ENCODE measurements around the gene DISC1. TPM values are rescaled to one million over a fixed set of nuclear protein-coding genes. Genes with fewer than 3 reads are reported as not detected.
A peak's percentile ranks its signal among the peaks of the same experiment; 100 is the strongest.

Gene DISC1
- total RNA-seq, 1 donor from 2014 or later = 9.5 TPM

DNA sequence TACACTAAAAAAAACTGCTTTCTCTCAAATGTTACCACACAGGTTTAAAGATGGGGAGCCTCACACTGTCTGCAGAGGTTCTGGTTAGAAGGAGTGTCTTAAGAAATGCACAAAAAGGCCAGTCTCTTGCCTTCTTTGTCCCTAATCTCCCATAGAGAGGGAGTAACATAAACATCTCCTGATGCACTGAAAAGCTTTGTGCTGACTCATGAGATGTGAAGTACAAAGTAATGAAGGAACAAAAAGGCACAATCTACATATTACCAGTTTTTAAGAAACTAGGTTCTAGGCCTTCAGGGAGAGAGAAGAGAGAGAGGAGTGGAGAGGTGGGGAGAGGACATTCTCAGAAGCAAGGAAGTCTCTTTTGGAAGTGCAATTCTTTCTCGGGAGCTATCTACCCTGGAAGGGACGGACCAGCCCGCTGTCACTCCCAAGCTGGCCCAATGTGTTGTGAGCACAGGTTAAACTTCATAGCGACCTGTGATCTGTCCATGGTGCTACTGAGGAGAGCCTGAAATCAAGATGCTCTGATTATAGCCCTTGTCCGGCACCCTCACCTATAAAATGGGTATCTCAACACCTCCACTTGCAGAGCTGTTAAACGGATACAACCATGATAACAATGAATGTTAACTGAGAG is 458.1 kb downstream of the DISC1 start:
- intact Hi-C loops (cut with DNase I) = no loop called here
- TF ChIP-seq, protein P1, sequence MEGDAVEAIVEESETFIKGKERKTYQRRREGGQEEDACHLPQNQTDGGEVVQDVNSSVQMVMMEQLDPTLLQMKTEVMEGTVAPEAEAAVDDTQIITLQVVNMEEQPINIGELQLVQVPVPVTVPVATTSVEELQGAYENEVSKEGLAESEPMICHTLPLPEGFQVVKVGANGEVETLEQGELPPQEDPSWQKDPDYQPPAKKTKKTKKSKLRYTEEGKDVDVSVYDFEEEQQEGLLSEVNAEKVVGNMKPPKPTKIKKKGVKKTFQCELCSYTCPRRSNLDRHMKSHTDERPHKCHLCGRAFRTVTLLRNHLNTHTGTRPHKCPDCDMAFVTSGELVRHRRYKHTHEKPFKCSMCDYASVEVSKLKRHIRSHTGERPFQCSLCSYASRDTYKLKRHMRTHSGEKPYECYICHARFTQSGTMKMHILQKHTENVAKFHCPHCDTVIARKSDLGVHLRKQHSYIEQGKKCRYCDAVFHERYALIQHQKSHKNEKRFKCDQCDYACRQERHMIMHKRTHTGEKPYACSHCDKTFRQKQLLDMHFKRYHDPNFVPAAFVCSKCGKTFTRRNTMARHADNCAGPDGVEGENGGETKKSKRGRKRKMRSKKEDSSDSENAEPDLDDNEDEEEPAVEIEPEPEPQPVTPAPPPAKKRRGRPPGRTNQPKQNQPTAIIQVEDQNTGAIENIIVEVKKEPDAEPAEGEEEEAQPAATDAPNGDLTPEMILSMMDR (IDR thresholded peaks at IDR 0.05) = no peak
- H3K4me3 ChIP-seq = no peak overlapping the region
- DNase-seq (no peak), ATAC-seq (peak; percentile 51)
- H3K27ac ChIP-seq = no peak overlapping the region
- no peaks in the 10 kb centered on the region for H3K36me3 ChIP-seq
- H3K9me3 ChIP-seq = no peaks in the 10 kb centered on the region
- no peaks in the 10 kb centered on the region for H3K27me3 ChIP-seq
- H3K4me1 ChIP-seq = no peaks in the 10 kb centered on the region

DNA sequence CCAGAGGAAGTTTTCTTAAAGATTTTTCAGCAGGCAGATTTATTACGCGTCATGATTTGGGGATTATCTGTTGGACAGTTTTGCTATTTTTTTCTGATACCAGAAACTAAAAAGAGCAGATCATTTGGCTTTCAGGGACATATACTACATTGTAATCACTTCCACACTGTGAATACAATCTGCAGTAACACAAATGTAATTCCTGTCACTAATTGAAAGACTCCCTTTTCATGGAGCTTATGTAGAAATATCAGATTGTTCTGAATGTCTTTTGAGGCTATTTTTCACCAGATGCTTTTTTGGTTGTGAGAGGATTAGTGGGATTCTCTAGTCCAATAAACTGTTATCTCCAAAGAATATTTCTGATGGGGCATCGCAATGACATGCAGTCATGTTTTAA is 464.2 kb downstream of the DISC1 start:
- TF ChIP-seq, protein P1 (IDR thresholded peaks at IDR 0.05) = no peak
- Histone ChIP-seq H3K4me1 (no peaks in the 10 kb centered on the region), H3K27me3 (no peaks in the 10 kb centered on the region), H3K36me3 (no peaks in the 10 kb centered on the region), H3K9me3 (no peaks in the 10 kb centered on the region), H3K27ac (no peak overlapping the region), H3K4me3 (no peak overlapping the region)
- intact Hi-C loops (cut with DNase I) = no loop called here
- ATAC-seq = no peak
- DNase-seq = no peak

Other genes starting within 250 kb of the DISC1 start
- gene EGLN1, start 204.5 kb upstream of the DISC1 start, total RNA-seq = 23.5 TPM
- 36.0 TPM for gene TSNAX, start 98.1 kb upstream of the DISC1 start, total RNA-seq